Endothelial cell of umbilical vein (primary cell): Measurements from ENCODE around the gene GSC2. TPM values are rescaled to one million over a fixed set of nuclear protein-coding genes. Genes with fewer than 3 reads are reported as not detected.

ENCODE experiments used
- BruUV-seq: library from RNA; stranded (reverse); fragments of 400-500 nt; replicated peaks from 2 replicates; lab custom pipeline; 2021; lab: Mats Ljungman, UMichigan
- CTCF ChIA-PET: fragments of 300-600, 350-600 bp; sonication (Branson Sonifier 250); formaldehyde crosslinking; loops from one replicate; lab custom pipeline; 2021; ENCODE audit warnings: antibody characterized with exemption, inconsistent platforms; lab: Charles Lee
- POLR2A ChIA-PET: fragments of 300-600, 350-600 bp; sonication (Branson Sonifier 250); formaldehyde crosslinking; loops from one replicate; lab custom pipeline; 2021; ENCODE audit warnings: antibody characterized with exemption, inconsistent platforms; lab: Charles Lee
- DNase-seq: peaks from one replicate; pipeline ENCODE4 v3.0.0-alpha.2; 2011; ENCODE audit warnings: low read depth, low spot score
- FAIRE-seq: peaks from 2 replicates; lab custom pipeline; 2011; peaks lifted over from hg19 to GRCh38; lab: Jason Lieb, UNC
- H2AFZ ChIP-seq: 2 replicates; pipeline ENCODE4 v1.6.0; 2012; ENCODE audit warnings: low read depth, low read length, control low read depth, inconsistent platforms
- H3K27ac ChIP-seq: 2 replicates; pipeline ENCODE4 v1.5.1; 2011; ENCODE audit warnings: low read depth, mild to moderate bottlenecking, control low read depth, low read length, moderate library complexity; ENCODE audit not compliant: insufficient read depth
- H3K27me3 ChIP-seq, 2 experiments: 2 replicates each; pipeline versions ENCODE4 v1.6.0 to v1.6.1; 2011; ENCODE audit warnings: low read length in 2 of 2, mixed read lengths in 1 of 2; ENCODE audit not compliant: control insufficient read depth in 2 of 2, insufficient read depth in 2 of 2
- H3K36me3 ChIP-seq, 2 experiments: 2 replicates in 1 of 2; 3 replicates in 1 of 2; pipeline ENCODE4 v1.5.1; 2011; ENCODE audit warnings: low read length in 2 of 2, mild to moderate bottlenecking in 1 of 2, moderate library complexity in 1 of 2; ENCODE audit not compliant: control insufficient read depth in 2 of 2, insufficient read depth in 2 of 2; ENCODE audit errors: extremely low read depth in 1 of 2
- H3K4me1 ChIP-seq: 3 replicates; pipeline ENCODE4 v1.5.1; 2011; ENCODE audit warnings: mild to moderate bottlenecking, low read length; ENCODE audit not compliant: control insufficient read depth, insufficient read depth; ENCODE audit errors: extremely low read depth
- H3K4me2 ChIP-seq: 2 replicates; pipeline ENCODE4 v1.6.1; 2011; ENCODE audit warnings: low read length, control low read depth, mixed read lengths; ENCODE audit not compliant: insufficient read depth
- H3K4me3 ChIP-seq, 3 experiments: fragments of 200-600 bp in 1 of 3; sonication (generic), shearing (Covaris generic) in 1 of 3; replicated peaks in 1 of 3; 2 replicates each; pipeline ENCODE4 v1.5.1; 2011 to 2016; ENCODE audit warnings: control low read depth in 3 of 3, low read length in 3 of 3, mild to moderate bottlenecking in 2 of 3, inconsistent platforms in 1 of 3, low read depth in 1 of 3, moderate library complexity in 1 of 3; ENCODE audit not compliant: insufficient read depth in 1 of 3
- H3K79me2 ChIP-seq: 2 replicates; pipeline ENCODE4 v1.6.0; 2012; ENCODE audit warnings: low read length, inconsistent platforms; ENCODE audit not compliant: control insufficient read depth, insufficient read depth
- H3K9ac ChIP-seq: replicated peaks from 2 replicates; pipeline ENCODE3; 2011; ENCODE audit warnings: low read length, control low read depth; ENCODE audit not compliant: insufficient read depth; ENCODE audit errors: extremely low read depth
- H3K9me1 ChIP-seq: replicated peaks from 3 replicates; pipeline ENCODE4 v1.6.0; 2011; ENCODE audit warnings: mild to moderate bottlenecking, low read length; ENCODE audit not compliant: control insufficient read depth, insufficient read depth; ENCODE audit errors: extremely low read depth
- H3K9me3 ChIP-seq: replicated peaks from 2 replicates; pipeline ENCODE4 v1.5.1; 2012; ENCODE audit warnings: low read length, inconsistent platforms; ENCODE audit not compliant: control insufficient read depth, insufficient read depth
- H4K20me1 ChIP-seq: replicated peaks from 2 replicates; pipeline ENCODE3; 2011; ENCODE audit warnings: mild to moderate bottlenecking, low read length; ENCODE audit not compliant: control insufficient read depth, insufficient read depth; ENCODE audit errors: extremely low read depth
- EZH2 ChIP-seq: IDR thresholded peaks from 2 replicates; pipeline ENCODE4 v1.6.1; 2012; ENCODE audit warnings: borderline replicate concordance, low read depth, mild to moderate bottlenecking, moderate library complexity, low read length, inconsistent platforms; ENCODE audit not compliant: severe bottlenecking
- GATA2 ChIP-seq: IDR thresholded peaks from 2 replicates; pipeline ENCODE4 v1.7.0; 2011; ENCODE audit warnings: low read depth, mild to moderate bottlenecking, moderate library complexity, mixed read lengths, low read length; ENCODE audit not compliant: insufficient read length, insufficient read depth
- MYC ChIP-seq: IDR thresholded peaks from one replicate; pipeline ENCODE4 v1.6.1; 2011; ENCODE audit warnings: mild to moderate bottlenecking, low read depth, low read length
- dilution Hi-C: fragments of 300-500 bp; cut with MboI; formaldehyde crosslinking; loops from one replicate; pipeline ENCODE4 v1.15.0; 2019; ENCODE audit warnings: low sequenced_read_pairs; ENCODE audit not compliant: extremely low pct_ligation_motif_present
- intact Hi-C: fragments of 100-400 bp; cut with micrococcal nuclease; formaldehyde crosslinking; loops from one replicate; pipeline ENCODE4 v1.10.0; 2022
- polyA plus RNA-seq, 4 experiments: library from polyadenylated mRNA; depleted of rRNA in 3 of 4; stranded (reverse) in 3 of 4; unstranded in 1 of 4; fragments of >200 nt; gene quantifications; 2 replicates each; pipeline versions ENCODE4 v1.2.1 to v1.2.3, GENCODE V29; 2011 to 2012; ENCODE audit warnings: missing spikeins in 1 of 4
- total RNA-seq: library from RNA; stranded (reverse); gene quantifications from 2 replicates; pipeline ENCODE4 v1.2.3, GENCODE V29; 2021

The GSC2 gene
- total and polyA plus RNA-seq, 2 donors (not counting 3 experiments of a cell fraction or from before 2014, with no cell fraction given): not detected

DNA sequence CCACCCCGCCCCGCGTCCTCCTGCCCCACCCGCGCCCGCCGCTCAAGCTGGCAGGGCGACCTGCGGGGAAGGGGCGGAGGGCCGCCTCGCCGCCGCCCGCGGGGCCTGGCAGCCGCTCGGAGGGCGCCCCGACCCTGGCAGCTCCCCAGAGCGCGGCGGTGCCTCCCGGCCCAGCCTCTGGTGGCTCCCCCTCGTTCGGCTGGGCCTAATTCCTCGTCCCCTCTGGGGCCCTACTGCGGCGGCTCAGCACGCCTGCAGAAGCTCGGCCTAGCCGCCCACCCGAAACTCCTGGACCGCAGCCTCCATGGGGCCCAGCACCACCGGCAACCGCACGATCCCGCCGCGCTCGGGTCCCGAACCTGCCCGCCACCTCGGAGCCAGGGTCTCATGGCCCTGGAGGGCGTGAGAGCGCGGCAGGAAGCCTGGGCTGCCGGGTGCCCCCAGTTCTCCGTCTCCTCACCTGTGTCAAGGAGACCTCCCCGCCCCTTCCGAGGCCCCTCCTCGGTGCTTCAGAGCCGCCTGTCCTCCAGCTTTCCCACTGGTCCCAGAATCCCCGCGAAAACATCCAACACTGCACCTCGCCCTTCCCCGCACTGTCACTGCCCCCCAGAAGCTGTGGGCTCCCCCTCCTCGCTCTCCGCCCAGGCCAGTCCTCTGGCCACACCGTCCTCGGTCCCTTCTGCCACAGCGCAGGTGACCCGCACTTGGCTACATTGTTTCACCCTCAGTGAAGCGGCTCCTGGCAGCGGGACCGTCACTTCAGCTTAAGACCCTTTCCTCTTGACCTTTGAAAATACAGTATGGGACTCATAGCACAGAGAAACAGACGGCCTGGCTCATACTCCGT lies 613 bp upstream of the GSC2 start:
- Histone ChIP-seq H3K4me1 (no peaks in the 10 kb centered on the region), H3K27me3 (peaks cover 43 to 51% of the 10 kb centered on the region in 2 experiments), H3K4me3 (no peak overlapping the region), H3K27ac (no peak overlapping the region), H3K9me3 (no peaks in the 10 kb centered on the region), H3K9me1 (no peaks in the 10 kb centered on the region), H3K36me3 (no peaks in the 10 kb centered on the region), H4K20me1 (no peaks in the 10 kb centered on the region), H3K9ac (no peak overlapping the region), H3K4me2 (no peak overlapping the region), H2AFZ (no peak overlapping the region), H3K79me2 (no peaks in the 10 kb centered on the region)
- TF ChIP-seq MYC (no peak), EZH2 (peak; percentile 90)
- POLR2A ChIA-PET: no interaction called here
- intact Hi-C loops (no loop called here), dilution Hi-C loops (no loop called here)
- FAIRE-seq: no peak
- DNase-seq: no peak
- no TSS peak for BruUV-seq
- CTCF ChIA-PET: no interaction called here

GRCh38 chr22:19149047-19149883 lies 827 bp downstream of the GSC2 start:
- ChIA-PET POLR2A (no interaction called here), CTCF (interaction anchor here (0.6 kb wide), 1 partner anchor 49 kb away, joined by 3 read pairs; no protein-coding TSS in a partner anchor)
- no peak overlapping the region for H2AFZ ChIP-seq
- intact Hi-C loops: no loop called here
- no peaks in the 10 kb centered on the region for H3K4me1 ChIP-seq
- BruUV-seq: no TSS peak
- H3K9me1 ChIP-seq: no peaks in the 10 kb centered on the region
- H4K20me1 ChIP-seq: no peaks in the 10 kb centered on the region
- FAIRE-seq (no peak), DNase-seq (no peak)
- TF ChIP-seq EZH2 (peak; percentile 91), GATA2 (no peak)
- peak overlapping the region; percentile 13 for H3K4me2 ChIP-seq
- no peaks in the 10 kb centered on the region for H3K36me3 ChIP-seq
- H3K79me2 ChIP-seq: peaks cover 1% of the 10 kb centered on the region
- H3K9me3 ChIP-seq: no peaks in the 10 kb centered on the region
- dilution Hi-C loops: no loop called here
- H3K27ac ChIP-seq: no peak overlapping the region
- H3K27me3 ChIP-seq: peaks cover 43 to 51% of the 10 kb centered on the region in 2 experiments
- no peak overlapping the region for H3K4me3 ChIP-seq
- H3K9ac ChIP-seq: no peak overlapping the region
